K562 (cell line): ENCODE measurements around the gene STX2. TPM values are rescaled to one million over a fixed set of nuclear protein-coding genes. Genes with fewer than 3 reads are reported as not detected.

ENCODE experiments used
- ATAC-seq: fragments of 200-7000 bp; cut with Tn5 transposase; 3 replicates; pipeline ENCODE4 v1.9.1; 2020; ENCODE audit warnings: moderate library complexity
- BruUV-seq: library from RNA; stranded (reverse); fragments of 400-500 nt; replicated peaks from 2 replicates; lab custom pipeline; 2021; lab: Mats Ljungman, UMichigan
- CTCF ChIA-PET: fragments of 300-600 bp; formaldehyde crosslinking; extraction: SDS; loops from one replicate; lab custom pipeline; 2021; ENCODE audit warnings: low intra/inter-chr PET ratio; lab: Yijun Ruan, JAX
- POLR2A ChIA-PET: fragments of 300-600, 350-650 bp; sonication (Branson Sonifier 250); formaldehyde crosslinking; extraction: SDS; loops from one replicate; lab custom pipeline; 2021; ENCODE audit warnings: antibody characterized with exemption, inconsistent platforms; lab: Yijun Ruan, JAX
- DNase-seq, 4 experiments: peaks; one replicate each; pipeline versions ENCODE4 v3.0.0 to v3.0.0-alpha.2; 2011 to 2018; ENCODE audit warnings: low spot score in 3 of 4, mixed read lengths in 3 of 4; ENCODE audit errors: extremely low read depth in 1 of 4
- FAIRE-seq: peaks from 2 replicates; lab custom pipeline; 2011; peaks lifted over from hg19 to GRCh38; lab: Jason Lieb, UNC
- H2AFZ ChIP-seq: 2 replicates; pipeline ENCODE4 v1.6.0; 2011; ENCODE audit warnings: low read depth, low read length, control low read depth, inconsistent platforms
- H3K27ac ChIP-seq: fragments of 200-600 bp; 3 replicates; pipeline ENCODE4 v1.8.0; 2011; ENCODE audit warnings: low read depth, mild to moderate bottlenecking, control low read depth, inconsistent platforms, low read length, moderate library complexity, mixed read lengths; ENCODE audit errors: extremely low read depth
- H3K27me3 ChIP-seq, 2 experiments: fragments of 300-600 bp in 1 of 2; 2 replicates in 1 of 2; 3 replicates in 1 of 2; pipeline versions ENCODE4 v1.6.0 to v1.8.0; 2011; ENCODE audit warnings: inconsistent platforms in 2 of 2, low read length in 2 of 2, mild to moderate bottlenecking in 1 of 2, mixed read lengths in 1 of 2, moderate library complexity in 1 of 2; ENCODE audit not compliant: control insufficient read depth in 2 of 2, insufficient read depth in 2 of 2
- H3K36me3 ChIP-seq: fragments of 300-600 bp; 3 replicates; pipeline ENCODE4 v1.8.0; 2011; ENCODE audit warnings: mild to moderate bottlenecking, low read length, inconsistent platforms; ENCODE audit not compliant: control insufficient read depth, insufficient read depth
- H3K4me1 ChIP-seq, 2 experiments: fragments of 200-600 bp in 1 of 2; replicated peaks in 1 of 2; 2 replicates in 1 of 2; 3 replicates in 1 of 2; pipeline versions ENCODE4 v1.5.1 to v1.8.0; 2011; ENCODE audit warnings: inconsistent platforms in 2 of 2, low read length in 2 of 2, mild to moderate bottlenecking in 1 of 2, mixed read lengths in 1 of 2, moderate library complexity in 1 of 2; ENCODE audit not compliant: control insufficient read depth in 2 of 2, insufficient read depth in 2 of 2
- H3K4me2 ChIP-seq: 2 replicates; pipeline ENCODE4 v1.6.1; 2011; ENCODE audit warnings: low read length, control low read depth, inconsistent platforms, mixed read lengths; ENCODE audit not compliant: insufficient read depth
- H3K4me3 ChIP-seq: fragments of 200-600 bp; sonication (generic), shearing (Covaris generic); 2 replicates; pipeline ENCODE4 v1.5.1; 2016; ENCODE audit warnings: control low read depth, inconsistent platforms
- H3K79me2 ChIP-seq: fragments of 200-600 bp; 3 replicates; pipeline ENCODE4 v1.8.0; 2011; ENCODE audit warnings: low read length, inconsistent platforms; ENCODE audit not compliant: control insufficient read depth, insufficient read depth
- H3K9ac ChIP-seq, 2 experiments: 2 replicates each; pipeline versions ENCODE4 v1.6.0 to v1.6.1; 2011; ENCODE audit warnings: low read depth in 2 of 2, low read length in 2 of 2, control low read depth in 1 of 2, inconsistent platforms in 1 of 2, mild to moderate bottlenecking in 1 of 2, mixed read lengths in 1 of 2; ENCODE audit not compliant: insufficient read depth in 1 of 2
- H3K9me1 ChIP-seq: one replicate; pipeline ENCODE4 v1.6.0; 2011; ENCODE audit warnings: inconsistent platforms, mild to moderate bottlenecking, low read length, moderate library complexity; ENCODE audit not compliant: control insufficient read depth, insufficient read depth
- H3K9me3 ChIP-seq: replicated peaks from 2 replicates; pipeline ENCODE4 v1.5.1; 2011; ENCODE audit warnings: low read depth, low read length, inconsistent platforms; ENCODE audit not compliant: control insufficient read depth, insufficient read depth
- H4K20me1 ChIP-seq: replicated peaks from 2 replicates; pipeline ENCODE4 v1.6.1; 2011; ENCODE audit warnings: low read length, inconsistent platforms, mixed read lengths; ENCODE audit not compliant: control insufficient read depth, insufficient read depth
- ARHGAP35 ChIP-seq: fragments of 450-650 bp; IDR thresholded peaks from 2 replicates; pipeline ENCODE4 v1.6.1; 2018; ENCODE audit not compliant: partially characterized antibody
- ARID1B ChIP-seq: fragments of 450-650 bp; IDR thresholded peaks from 2 replicates; pipeline ENCODE4 v1.6.1; 2016; ENCODE audit warnings: antibody characterized with exemption, mild to moderate bottlenecking, inconsistent platforms
- DPF2 ChIP-seq: fragments of 450-650 bp; IDR thresholded peaks from 2 replicates; pipeline ENCODE4 v1.6.1; 2016
- ELF4 ChIP-seq: fragments of 450-650 bp; formaldehyde crosslinking; IDR thresholded peaks from 2 replicates; pipeline ENCODE4 v1.4.0; 2022; ENCODE audit warnings: missing genetic modification characterization
- ETV1 ChIP-seq: fragments of 450-650 bp; conservative IDR thresholded peaks from 2 replicates; pipeline ENCODE4 v1.6.1; 2016; ENCODE audit warnings: missing genetic modification characterization, control low read depth, low read depth, missing compliant biosample characterization
- FOXA3 ChIP-seq, 2 experiments: fragments of 450-650 bp in 1 of 2; sonication (generic) in 1 of 2; formaldehyde crosslinking; IDR thresholded peaks in 1 of 2; conservative IDR thresholded peaks in 1 of 2; 2 replicates each; pipeline versions ENCODE4 v1.4.0 to v1.8.0; 2020 to 2022; ENCODE audit warnings: mild to moderate bottlenecking in 2 of 2, missing genetic modification reagents in 1 of 2
- HLTF ChIP-seq: fragments of 450-650 bp; IDR thresholded peaks from 2 replicates; pipeline ENCODE4 v1.6.1; 2016
- LARP7 ChIP-seq: fragments of 450-650 bp; IDR thresholded peaks from 2 replicates; pipeline ENCODE4 v1.6.1; 2016
- MXI1 ChIP-seq: IDR thresholded peaks from 2 replicates; pipeline ENCODE4 v1.6.1; 2011; ENCODE audit warnings: low read depth, mild to moderate bottlenecking, improper control_type of control experiment, low read length
- PHF20 ChIP-seq: fragments of 450-650 bp; IDR thresholded peaks from 2 replicates; pipeline ENCODE4 v1.6.1; 2018; ENCODE audit not compliant: partially characterized antibody
- POLR2A ChIP-seq: fragments of 450-650 bp; conservative IDR thresholded peaks from 2 replicates; pipeline ENCODE4 v1.6.1; 2016
- PTRF ChIP-seq: fragments of 450-650 bp; IDR thresholded peaks from 2 replicates; pipeline ENCODE4 v1.6.1; 2016; ENCODE audit warnings: mild to moderate bottlenecking, missing genetic modification characterization, missing compliant biosample characterization
- SUPT5H ChIP-seq: fragments of 450-650 bp; IDR thresholded peaks from 2 replicates; pipeline ENCODE4 v1.6.1; 2016
- ZFP36 ChIP-seq: fragments of 150-350 bp; IDR thresholded peaks from 2 replicates; pipeline ENCODE4 v1.6.1; 2018; ENCODE audit warnings: low read length, low read depth; ENCODE audit not compliant: partially characterized antibody
- WGBS: fragments of 100-300 bp; shearing (Covaris generic); methylation state at CpG from one replicate; pipeline ENCODE4 v1.1.6; 2016; ENCODE audit warnings: low coverage, mixed read lengths; ENCODE audit not compliant: insufficient coverage; ENCODE audit errors: missing lambda C conversion rate; 5-methylcytosine and 5-hydroxymethylcytosine counted together
- in situ Hi-C: fragments of 300-500 bp; cut with MboI; formaldehyde crosslinking; loops from 4 replicates; pipeline ENCODE4 v1.15.0; 2018; ENCODE audit warnings: inconsistent platforms, mixed read lengths
- intact Hi-C: fragments of 100-400 bp; cut with micrococcal nuclease; formaldehyde crosslinking; loops from 2 replicates; pipeline ENCODE4 v1.14.2; 2022
- polyA plus RNA-seq, 8 experiments: library from polyadenylated mRNA; depleted of rRNA in 4 of 8; stranded (reverse) in 5 of 8; unstranded in 3 of 8; fragments of >200 nt; fragmentation: Nextera tagmentation in 2 of 8; fragmentation: Illumina TruSeq in 1 of 8; extraction: Ambion mirVana in 2 of 8; extraction: Trizol in 1 of 8; gene quantifications; 2 replicates each; pipeline versions ENCODE4 v1.2.1 to v1.2.3, GENCODE V29; 2011 to 2014; ENCODE audit warnings: inconsistent platforms in 1 of 8, missing spikeins in 1 of 8
- total RNA-seq, 7 experiments: library from RNA; depleted of rRNA in 6 of 7; stranded (reverse); fragments of >200 nt in 6 of 7; fragmentation: Illumina TruSeq in 2 of 7; extraction: Trizol in 2 of 7; gene quantifications; 2 replicates each; pipeline versions ENCODE4 v1.2.1 to v1.2.3, GENCODE V29; 2011 to 2021; ENCODE audit warnings: low replicate concordance in 1 of 7
- TF ChIP-seq, protein P1 (sequence below): IDR thresholded peaks from 2 replicates; pipeline ENCODE4 v1.6.1; 2012; ENCODE audit warnings: low read depth, low read length, improper control_type of control experiment, borderline replicate concordance
- TF ChIP-seq, protein P2 (sequence below), 2 experiments: fragments of 450-650 bp; IDR thresholded peaks; 2 replicates each; pipeline ENCODE4 v1.6.1; 2018; ENCODE audit warnings: mild to moderate bottlenecking in 2 of 2, low read depth in 1 of 2; ENCODE audit not compliant: partially characterized antibody in 2 of 2
- TF ChIP-seq, protein P3 (sequence below): fragments of 250-450 bp; sonication (Bioruptor Pico); IDR thresholded peaks from 2 replicates; pipeline ENCODE4 v1.5.0; 2022; ENCODE audit warnings: mild to moderate bottlenecking

STX2 gene
- total and polyA plus RNA-seq, 9 of the 15 experiments (the other 6 are each of a cell fraction or from before 2014, with no cell fraction given): 22.2 to 54.6 (median 30.8) TPM

DNA sequence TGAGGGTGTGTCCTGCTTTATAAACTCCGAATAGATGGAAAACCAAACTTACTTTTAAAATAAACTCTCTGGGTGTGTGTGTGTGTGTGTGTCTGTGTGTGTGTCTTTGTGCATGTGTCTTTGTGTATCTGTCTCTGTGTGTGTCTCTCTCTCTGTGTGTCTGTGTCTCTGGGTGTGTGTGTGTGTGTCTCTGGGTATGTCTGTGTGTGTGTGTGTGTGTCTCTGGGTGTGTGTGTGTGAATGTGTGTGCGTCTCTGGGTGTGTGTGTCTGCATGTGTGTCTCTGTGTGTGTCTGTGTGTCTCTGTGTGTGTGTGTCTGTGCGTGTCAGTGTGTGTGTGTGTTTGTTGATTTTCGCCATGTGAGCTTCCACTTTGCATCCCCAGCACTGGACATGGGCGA, 42.0 kb upstream of the STX2 start:
- DNase-seq: no peak
- POLR2A ChIA-PET: interaction anchor here (1.0 to 1.6 kb wide), 3 partner anchors 10 to 113 kb away, joined by 3 to 7 read pairs (median 4); no protein-coding TSS in a partner anchor
- no TSS peak for BruUV-seq
- Histone ChIP-seq H3K36me3 (peaks cover 14% of the 10 kb centered on the region), H3K9me1 (no peaks in the 10 kb centered on the region), H3K4me1 (peaks cover 10 to 26% of the 10 kb centered on the region in 2 experiments; a peak in 4 of 5 replicates), H3K27me3 (no peaks in the 10 kb centered on the region), H4K20me1 (peaks cover 8% of the 10 kb centered on the region), H3K4me2 (no peak overlapping the region), H3K9me3 (no peaks in the 10 kb centered on the region), H3K79me2 (peaks cover 8% of the 10 kb centered on the region), H3K27ac (no peak overlapping the region), H3K9ac (no peak overlapping the region), H2AFZ (no peak overlapping the region), H3K4me3 (no peak overlapping the region)
- WGBS: 52% methylated on average over 5 of the region's 5 CpGs
- CTCF ChIA-PET: no interaction called here
- ATAC-seq: no peak
- in situ Hi-C loops (no loop called here), intact Hi-C loops (no loop called here)
- FAIRE-seq: no peak
- TF ChIP-seq PTRF (tag) (no peak), SUPT5H (peak; percentile 36; the same call in 1 of the 2 replicates), HLTF (0 out of 2 replicates have a peak, but pooled peaks have one; percentile 41), ARHGAP35 (peak; percentile 22), ELF4 (CRISPR knock-in tag) (peak; percentile 60; the same call in 1 of the 2 replicates), POLR2A (peak; percentile 26; the same call in 1 of the 2 replicates), FOXA3 (CRISPR knock-in tag; conservative IDR thresholded peaks at IDR 0.05 in 1 of 2, IDR thresholded peaks at IDR 0.05 in 1 of 2) (no peak), DPF2 (peak; percentile 29; the same call in 1 of the 2 replicates), PHF20 (peak; percentile 43), LARP7 (peak; percentile 70; the same call in 1 of the 2 replicates), ETV1 (tag) (no peak), ZFP36 (no peak), MXI1 (no peak), ARID1B (0 out of 2 replicates have a peak, but pooled peaks have one; percentile 9)
- TF ChIP-seq, protein P1, sequence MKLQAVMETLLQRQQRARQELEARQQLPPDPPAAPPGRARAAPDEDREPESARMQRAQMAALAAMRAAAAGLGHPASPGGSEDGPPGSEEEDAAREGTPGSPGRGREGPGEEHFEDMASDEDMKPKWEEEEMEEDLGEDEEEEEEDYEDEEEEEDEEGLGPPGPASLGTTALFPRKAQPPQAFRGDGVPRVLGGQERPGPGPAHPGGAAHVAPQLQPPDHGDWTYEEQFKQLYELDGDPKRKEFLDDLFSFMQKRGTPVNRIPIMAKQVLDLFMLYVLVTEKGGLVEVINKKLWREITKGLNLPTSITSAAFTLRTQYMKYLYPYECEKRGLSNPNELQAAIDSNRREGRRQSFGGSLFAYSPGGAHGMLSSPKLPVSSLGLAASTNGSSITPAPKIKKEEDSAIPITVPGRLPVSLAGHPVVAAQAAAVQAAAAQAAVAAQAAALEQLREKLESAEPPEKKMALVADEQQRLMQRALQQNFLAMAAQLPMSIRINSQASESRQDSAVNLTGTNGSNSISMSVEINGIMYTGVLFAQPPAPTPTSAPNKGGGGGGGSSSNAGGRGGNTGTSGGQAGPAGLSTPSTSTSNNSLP: no peak
- TF ChIP-seq, protein P2, sequence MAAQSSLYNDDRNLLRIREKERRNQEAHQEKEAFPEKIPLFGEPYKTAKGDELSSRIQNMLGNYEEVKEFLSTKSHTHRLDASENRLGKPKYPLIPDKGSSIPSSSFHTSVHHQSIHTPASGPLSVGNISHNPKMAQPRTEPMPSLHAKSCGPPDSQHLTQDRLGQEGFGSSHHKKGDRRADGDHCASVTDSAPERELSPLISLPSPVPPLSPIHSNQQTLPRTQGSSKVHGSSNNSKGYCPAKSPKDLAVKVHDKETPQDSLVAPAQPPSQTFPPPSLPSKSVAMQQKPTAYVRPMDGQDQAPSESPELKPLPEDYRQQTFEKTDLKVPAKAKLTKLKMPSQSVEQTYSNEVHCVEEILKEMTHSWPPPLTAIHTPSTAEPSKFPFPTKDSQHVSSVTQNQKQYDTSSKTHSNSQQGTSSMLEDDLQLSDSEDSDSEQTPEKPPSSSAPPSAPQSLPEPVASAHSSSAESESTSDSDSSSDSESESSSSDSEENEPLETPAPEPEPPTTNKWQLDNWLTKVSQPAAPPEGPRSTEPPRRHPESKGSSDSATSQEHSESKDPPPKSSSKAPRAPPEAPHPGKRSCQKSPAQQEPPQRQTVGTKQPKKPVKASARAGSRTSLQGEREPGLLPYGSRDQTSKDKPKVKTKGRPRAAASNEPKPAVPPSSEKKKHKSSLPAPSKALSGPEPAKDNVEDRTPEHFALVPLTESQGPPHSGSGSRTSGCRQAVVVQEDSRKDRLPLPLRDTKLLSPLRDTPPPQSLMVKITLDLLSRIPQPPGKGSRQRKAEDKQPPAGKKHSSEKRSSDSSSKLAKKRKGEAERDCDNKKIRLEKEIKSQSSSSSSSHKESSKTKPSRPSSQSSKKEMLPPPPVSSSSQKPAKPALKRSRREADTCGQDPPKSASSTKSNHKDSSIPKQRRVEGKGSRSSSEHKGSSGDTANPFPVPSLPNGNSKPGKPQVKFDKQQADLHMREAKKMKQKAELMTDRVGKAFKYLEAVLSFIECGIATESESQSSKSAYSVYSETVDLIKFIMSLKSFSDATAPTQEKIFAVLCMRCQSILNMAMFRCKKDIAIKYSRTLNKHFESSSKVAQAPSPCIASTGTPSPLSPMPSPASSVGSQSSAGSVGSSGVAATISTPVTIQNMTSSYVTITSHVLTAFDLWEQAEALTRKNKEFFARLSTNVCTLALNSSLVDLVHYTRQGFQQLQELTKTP (IDR thresholded peaks at IDR 0.05; ENCODE audit: low read depth in 1 of 2, partially characterized antibody in 2 of 2): no peak
- TF ChIP-seq, protein P3, sequence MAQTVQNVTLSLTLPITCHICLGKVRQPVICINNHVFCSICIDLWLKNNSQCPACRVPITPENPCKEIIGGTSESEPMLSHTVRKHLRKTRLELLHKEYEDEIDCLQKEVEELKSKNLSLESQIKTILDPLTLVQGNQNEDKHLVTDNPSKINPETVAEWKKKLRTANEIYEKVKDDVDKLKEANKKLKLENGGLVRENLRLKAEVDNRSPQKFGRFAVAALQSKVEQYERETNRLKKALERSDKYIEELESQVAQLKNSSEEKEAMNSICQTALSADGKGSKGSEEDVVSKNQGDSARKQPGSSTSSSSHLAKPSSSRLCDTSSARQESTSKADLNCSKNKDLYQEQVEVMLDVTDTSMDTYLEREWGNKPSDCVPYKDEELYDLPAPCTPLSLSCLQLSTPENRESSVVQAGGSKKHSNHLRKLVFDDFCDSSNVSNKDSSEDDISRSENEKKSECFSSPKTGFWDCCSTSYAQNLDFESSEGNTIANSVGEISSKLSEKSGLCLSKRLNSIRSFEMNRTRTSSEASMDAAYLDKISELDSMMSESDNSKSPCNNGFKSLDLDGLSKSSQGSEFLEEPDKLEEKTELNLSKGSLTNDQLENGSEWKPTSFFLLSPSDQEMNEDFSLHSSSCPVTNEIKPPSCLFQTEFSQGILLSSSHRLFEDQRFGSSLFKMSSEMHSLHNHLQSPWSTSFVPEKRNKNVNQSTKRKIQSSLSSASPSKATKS (CRISPR knock-in tag): no peak
